CD4-positive, alpha-beta T cell treated with Interferon gamma for 1 hour (primary cell): ENCODE data around the gene ASH1L.
"Not testable (repeated sequence)": the region's sequence is repeated elsewhere in the genome, so short reads cannot be mapped to it uniquely, and the experiment has no call there.

Experiments used
- DNase-seq: peaks from one replicate; pipeline ENCODE4 v3.0.0-alpha.2; 2020

The ASH1L gene

GRCh38 chr1:155433831-155434389 lies 128.7 kb downstream of the ASH1L start:
- DNase-seq: not testable (repeated sequence)

GRCh38 chr1:155433128-155433830 lies 129.3 kb downstream of the ASH1L start:
- DNase-seq: not testable (repeated sequence)

- no peak for DNase-seq
Measured at GRCh38 chr1:155424091-155424490, 138.5 kb downstream of the ASH1L start.

- no peak for DNase-seq
Measured at GRCh38 chr1:155420788-155421187, 141.8 kb downstream of the ASH1L start.

GRCh38 chr1:155411840-155412239 lies 150.8 kb downstream of the ASH1L start:
- DNase-seq: not testable (repeated sequence)

- no peak for DNase-seq
Measured at GRCh38 chr1:155410931-155411330, 151.7 kb downstream of the ASH1L start.

GRCh38 chr1:155396874-155397476 lies 165.6 kb downstream of the ASH1L start:
- DNase-seq: no peak

- no peak for DNase-seq
Measured at GRCh38 chr1:155392898-155393411, 169.6 kb downstream of the ASH1L start.

GRCh38 chr1:155389826-155390225 lies 172.8 kb downstream of the ASH1L start:
- no peak for DNase-seq

- DNase-seq: not testable (repeated sequence)
Measured at GRCh38 chr1:155385836-155386235, 176.8 kb downstream of the ASH1L start.

- no peak for DNase-seq
Measured at GRCh38 chr1:155383406-155383805, 179.2 kb downstream of the ASH1L start.

GRCh38 chr1:155379631-155380090 lies 182.9 kb downstream of the ASH1L start:
- DNase-seq: no peak

- DNase-seq: no peak
Measured at GRCh38 chr1:155379180-155379579, 183.4 kb downstream of the ASH1L start.

- no peak for DNase-seq
Measured at GRCh38 chr1:155360051-155360450, 202.6 kb downstream of the ASH1L start.

GRCh38 chr1:155352631-155353030 lies 210.0 kb downstream of the ASH1L start:
- no peak for DNase-seq

GRCh38 chr1:155342842-155343241 lies 219.8 kb downstream of the ASH1L start:
- DNase-seq: no peak

GRCh38 chr1:155339515-155340097 lies 223.0 kb downstream of the ASH1L start:
- no peak for DNase-seq

GRCh38 chr1:155334962-155335361 lies 227.6 kb downstream of the ASH1L start:
- DNase-seq: no peak

- no peak for DNase-seq
Measured at GRCh38 chr1:155329980-155330598, 232.5 kb downstream of the ASH1L start.

GRCh38 chr1:155328856-155329255 lies 233.7 kb downstream of the ASH1L start:
- DNase-seq: not testable (repeated sequence)

- DNase-seq: no peak
Measured at GRCh38 chr1:155327981-155328380, 234.6 kb downstream of the ASH1L start.

GRCh38 chr1:155326631-155327037 lies 236.0 kb downstream of the ASH1L start:
- DNase-seq: no peak

- DNase-seq: no peak
Measured at GRCh38 chr1:155326020-155326526, 236.5 kb downstream of the ASH1L start.
